SK-N-SH (cell line): ENCODE measurements around the gene CLSTN2. TPM values are rescaled to one million over a fixed set of nuclear protein-coding genes. Genes with fewer than 3 reads are reported as not detected.

Source experiments
- CTCF ChIA-PET: fragments of 300-600, 350-600 bp; formaldehyde crosslinking; extraction: SDS; loops from one replicate; lab custom pipeline; 2021; lab: Yijun Ruan, JAX
- POLR2A ChIA-PET: fragments of 350-600 bp; sonication (Branson Sonifier 250); formaldehyde crosslinking; extraction: SDS; loops from one replicate; lab custom pipeline; 2020; ENCODE audit warnings: antibody characterized with exemption, inconsistent platforms; lab: Yijun Ruan, JAX
- DNase-seq: peaks from one replicate; pipeline ENCODE4 v3.0.0; 2012
- H2AFZ ChIP-seq: fragments of 200-600 bp; sonication (generic); 2 replicates; pipeline ENCODE4 v1.8.1; 2016; ENCODE audit warnings: antibody characterized with exemption, mild to moderate bottlenecking, low read depth
- H3F3A ChIP-seq: fragments of 200-600 bp; sonication (generic); replicated peaks from 2 replicates; pipeline ENCODE3; 2016; ENCODE audit warnings: antibody characterized with exemption, mild to moderate bottlenecking; ENCODE audit not compliant: insufficient read depth
- H3K27ac ChIP-seq, 2 experiments: fragments of 200-500 bp in 1 of 2; fragments of 200-600 bp in 1 of 2; sonication (Bioruptor generic) in 1 of 2; sonication (generic), shearing (Covaris generic) in 1 of 2; 2 replicates each; pipeline versions ENCODE4 v1.5.1 to v1.6.1; 2014 to 2016; ENCODE audit warnings: low read depth in 2 of 2, inconsistent platforms in 1 of 2, low read length in 1 of 2, mild to moderate bottlenecking in 1 of 2, mixed read lengths in 1 of 2
- H3K27me3 ChIP-seq: fragments of 200-600 bp; sonication (generic), shearing (Covaris generic); 2 replicates; pipeline ENCODE4 v1.6.1; 2016; ENCODE audit warnings: mixed run types; ENCODE audit not compliant: insufficient read depth
- H3K36me3 ChIP-seq, 2 experiments: fragments of 200-500 bp in 1 of 2; fragments of 200-600 bp in 1 of 2; sonication (Bioruptor generic) in 1 of 2; sonication (generic) in 1 of 2; replicated peaks in 1 of 2; 2 replicates each; pipeline versions ENCODE3 to v1.5.1; 2014 to 2016; ENCODE audit warnings: low read length in 1 of 2, mild to moderate bottlenecking in 1 of 2; ENCODE audit not compliant: insufficient read depth in 2 of 2, control insufficient read depth in 1 of 2
- H3K4me1 ChIP-seq, 2 experiments: fragments of 200-500 bp in 1 of 2; fragments of 200-600 bp in 1 of 2; sonication (Bioruptor generic) in 1 of 2; sonication (generic), shearing (Covaris generic) in 1 of 2; 2 replicates each; pipeline versions ENCODE4 v1.5.1 to v1.6.1; 2014 to 2016; ENCODE audit warnings: low read depth in 1 of 2, low read length in 1 of 2, mixed run types in 1 of 2; ENCODE audit not compliant: insufficient read depth in 2 of 2, control insufficient read depth in 1 of 2
- H3K4me2 ChIP-seq: fragments of 200-600 bp; sonication (generic), shearing (Covaris generic); 2 replicates; pipeline ENCODE4 v1.6.1; 2017; ENCODE audit warnings: mixed run types
- H3K4me3 ChIP-seq, 2 experiments: fragments of 200-500 bp in 1 of 2; fragments of 200-600 bp in 1 of 2; sonication (Bioruptor generic) in 1 of 2; sonication (generic), shearing (Covaris generic) in 1 of 2; 2 replicates each; pipeline versions ENCODE4 v1.5.1 to v1.8.1; 2014 to 2016; ENCODE audit warnings: low read depth in 2 of 2, inconsistent platforms in 1 of 2, low read length in 1 of 2, mild to moderate bottlenecking in 1 of 2, mixed read lengths in 1 of 2, moderate library complexity in 1 of 2
- H3K79me2 ChIP-seq: fragments of 200-600 bp; sonication (generic); 2 replicates; pipeline ENCODE4 v1.8.1; 2017; ENCODE audit warnings: mild to moderate bottlenecking; ENCODE audit not compliant: insufficient read depth
- H3K9ac ChIP-seq: fragments of 200-600 bp; sonication (generic); 2 replicates; pipeline ENCODE4 v1.6.1; 2017; ENCODE audit warnings: mixed run types
- H3K9me2 ChIP-seq: fragments of 200-600 bp; sonication (generic); 2 replicates; pipeline ENCODE4 v1.6.1; 2017; ENCODE audit warnings: mixed run types
- H3K9me3 ChIP-seq: fragments of 200-600 bp; sonication (generic); 2 replicates; pipeline ENCODE4 v1.6.1; 2017; ENCODE audit warnings: mixed run types, mild to moderate bottlenecking, moderate library complexity
- H4K20me1 ChIP-seq: fragments of 200-600 bp; sonication (generic); 2 replicates; pipeline ENCODE4 v1.6.1; 2017; ENCODE audit warnings: mild to moderate bottlenecking, mixed run types; ENCODE audit not compliant: insufficient read depth
- CHD2 ChIP-seq: fragments of 150-350 bp; IDR thresholded peaks from 2 replicates; pipeline ENCODE4 v1.6.1; 2018; ENCODE audit warnings: low read length; ENCODE audit not compliant: partially characterized antibody
- EP300 ChIP-seq, 2 experiments: IDR thresholded peaks; 2 replicates each; pipeline versions ENCODE4 v1.4.0 to v1.6.1; 2012; ENCODE audit warnings: borderline replicate concordance in 1 of 2, low read depth in 1 of 2, low read length in 1 of 2
- EZH2phosphoT487 ChIP-seq: fragments of 200-600 bp; sonication (generic); IDR thresholded peaks from 2 replicates; pipeline ENCODE4 v1.6.1; 2017; ENCODE audit warnings: low read depth, mixed run types, mild to moderate bottlenecking, antibody characterized with exemption, moderate library complexity, borderline replicate concordance
- FOXJ3 ChIP-seq: sonication (generic); formaldehyde crosslinking; IDR thresholded peaks from 2 replicates; pipeline ENCODE4 v1.5.1; 2020; ENCODE audit warnings: mild to moderate bottlenecking, missing genetic modification reagents
- JUND ChIP-seq: IDR thresholded peaks from 2 replicates; pipeline ENCODE4 v1.4.0; 2012
- MEF2A ChIP-seq: IDR thresholded peaks from 2 replicates; pipeline ENCODE4 v1.4.0; 2012; ENCODE audit warnings: low read depth, borderline replicate concordance
- MXI1 ChIP-seq: IDR thresholded peaks from 2 replicates; pipeline ENCODE4 v1.6.1; 2012; ENCODE audit warnings: mild to moderate bottlenecking, low read depth, low read length, improper control_type of control experiment
- NFIC ChIP-seq: IDR thresholded peaks from 2 replicates; pipeline ENCODE4 v1.4.0; 2012; ENCODE audit warnings: borderline replicate concordance
- POLR2AphosphoS5 ChIP-seq: IDR thresholded peaks from 2 replicates; pipeline ENCODE4 v1.6.1; 2012; ENCODE audit warnings: low read depth, low read length
- RAD21 ChIP-seq: IDR thresholded peaks from 2 replicates; pipeline ENCODE4 v1.6.1; 2012; ENCODE audit warnings: mild to moderate bottlenecking, low read length
- REST ChIP-seq: IDR thresholded peaks from 2 replicates; pipeline ENCODE4 v1.6.1; 2012; ENCODE audit warnings: mild to moderate bottlenecking, low read depth, low read length, moderate library complexity
- SMC3 ChIP-seq: IDR thresholded peaks from 2 replicates; pipeline ENCODE4 v1.6.1; 2012; ENCODE audit warnings: low read depth, low read length, improper control_type of control experiment
- TAF1 ChIP-seq: IDR thresholded peaks from 2 replicates; pipeline ENCODE4 v1.6.1; 2012; ENCODE audit warnings: low read depth, mild to moderate bottlenecking, low read length, moderate library complexity, borderline replicate concordance
- TCF12 ChIP-seq: IDR thresholded peaks from 2 replicates; pipeline ENCODE4 v1.4.0; 2012
- TEAD4 ChIP-seq: IDR thresholded peaks from 2 replicates; pipeline ENCODE4 v1.4.0; 2012; ENCODE audit warnings: mild to moderate bottlenecking, borderline replicate concordance; ENCODE audit not compliant: insufficient read depth
- YY1 ChIP-seq: IDR thresholded peaks from 2 replicates; pipeline ENCODE4 v1.4.0; 2012; ENCODE audit warnings: low read depth, mild to moderate bottlenecking
- WGBS: methylation state at CpG from one replicate; pipeline ENCODE4 v1.1.6; 2017; ENCODE audit warnings: low lambda C conversion rate; 5-methylcytosine and 5-hydroxymethylcytosine counted together
- polyA plus RNA-seq, 3 experiments: library from polyadenylated mRNA; depleted of rRNA; stranded (reverse); fragments of >200 nt; gene quantifications; 2 replicates each; pipeline ENCODE4 v1.2.3, GENCODE V29; 2012
- TF ChIP-seq, protein P1 (sequence below): IDR thresholded peaks from 2 replicates; pipeline ENCODE4 v1.4.0; 2012; ENCODE audit warnings: low read depth, borderline replicate concordance
- TF ChIP-seq, protein P2 (sequence below): IDR thresholded peaks from 2 replicates; pipeline ENCODE4; 2012

CLSTN2 gene
- polyA plus RNA-seq, 1 of the 3 experiments (the other 2 are of a cell fraction): 0.02 TPM

- Histone ChIP-seq H4K20me1 (no peaks in the 10 kb centered on the region), H3K4me3 (no peak overlapping the region), H3K79me2 (no peaks in the 10 kb centered on the region), H2AFZ (no peak overlapping the region), H3K9me3 (no peaks in the 10 kb centered on the region), H3K9ac (no peak overlapping the region), H3F3A (no peaks in the 10 kb centered on the region), H3K27me3 (no peaks in the 10 kb centered on the region), H3K4me1 (peaks cover 0 to 8% of the 10 kb centered on the region in 2 experiments; a peak in 1 of 4 replicates), H3K36me3 (no peaks in the 10 kb centered on the region), H3K4me2 (no peak overlapping the region), H3K27ac (no peak overlapping the region; a peak in 1 of 4 replicates), H3K9me2 (no peaks in the 10 kb centered on the region)
- no peak for TF ChIP-seq EZH2phosphoT487
- TF ChIP-seq, protein P1, sequence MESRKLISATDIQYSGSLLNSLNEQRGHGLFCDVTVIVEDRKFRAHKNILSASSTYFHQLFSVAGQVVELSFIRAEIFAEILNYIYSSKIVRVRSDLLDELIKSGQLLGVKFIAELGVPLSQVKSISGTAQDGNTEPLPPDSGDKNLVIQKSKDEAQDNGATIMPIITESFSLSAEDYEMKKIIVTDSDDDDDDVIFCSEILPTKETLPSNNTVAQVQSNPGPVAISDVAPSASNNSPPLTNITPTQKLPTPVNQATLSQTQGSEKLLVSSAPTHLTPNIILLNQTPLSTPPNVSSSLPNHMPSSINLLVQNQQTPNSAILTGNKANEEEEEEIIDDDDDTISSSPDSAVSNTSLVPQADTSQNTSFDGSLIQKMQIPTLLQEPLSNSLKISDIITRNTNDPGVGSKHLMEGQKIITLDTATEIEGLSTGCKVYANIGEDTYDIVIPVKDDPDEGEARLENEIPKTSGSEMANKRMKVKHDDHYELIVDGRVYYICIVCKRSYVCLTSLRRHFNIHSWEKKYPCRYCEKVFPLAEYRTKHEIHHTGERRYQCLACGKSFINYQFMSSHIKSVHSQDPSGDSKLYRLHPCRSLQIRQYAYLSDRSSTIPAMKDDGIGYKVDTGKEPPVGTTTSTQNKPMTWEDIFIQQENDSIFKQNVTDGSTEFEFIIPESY: no peak
- no peak for TF ChIP-seq POLR2AphosphoS5
- TF ChIP-seq SMC3: no peak
- no peak for TF ChIP-seq YY1
- no peak for TF ChIP-seq EP300 (IDR thresholded peaks at IDR 0.05; ENCODE audit: borderline replicate concordance in 1 of 2, low read depth in 1 of 2, low read length in 1 of 2)
- TF ChIP-seq RAD21: no peak
- no peak for TF ChIP-seq NFIC
- no peak for TF ChIP-seq TCF12
- no peak for TF ChIP-seq TAF1
- no peak for TF ChIP-seq FOXJ3 (CRISPR knock-in tag)
- no peak for TF ChIP-seq TEAD4
- TF ChIP-seq, protein P2, sequence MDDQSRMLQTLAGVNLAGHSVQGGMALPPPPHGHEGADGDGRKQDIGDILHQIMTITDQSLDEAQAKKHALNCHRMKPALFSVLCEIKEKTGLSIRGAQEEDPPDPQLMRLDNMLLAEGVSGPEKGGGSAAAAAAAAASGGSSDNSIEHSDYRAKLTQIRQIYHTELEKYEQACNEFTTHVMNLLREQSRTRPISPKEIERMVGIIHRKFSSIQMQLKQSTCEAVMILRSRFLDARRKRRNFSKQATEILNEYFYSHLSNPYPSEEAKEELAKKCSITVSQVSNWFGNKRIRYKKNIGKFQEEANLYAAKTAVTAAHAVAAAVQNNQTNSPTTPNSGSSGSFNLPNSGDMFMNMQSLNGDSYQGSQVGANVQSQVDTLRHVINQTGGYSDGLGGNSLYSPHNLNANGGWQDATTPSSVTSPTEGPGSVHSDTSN: no peak
- DNase-seq: no peak
- WGBS: 37% methylated on average over 8 of the region's 9 CpGs
- CTCF ChIA-PET: interaction anchor here (1.0 to 1.3 kb wide), 2 partner anchors 9 to 13 kb away, joined by 3 to 4 read pairs; no protein-coding TSS in a partner anchor
- POLR2A ChIA-PET: no interaction called here
These were observed 318.0 kb downstream of the CLSTN2 start for GRCh38 chr3:140252812-140253656.

DNA sequence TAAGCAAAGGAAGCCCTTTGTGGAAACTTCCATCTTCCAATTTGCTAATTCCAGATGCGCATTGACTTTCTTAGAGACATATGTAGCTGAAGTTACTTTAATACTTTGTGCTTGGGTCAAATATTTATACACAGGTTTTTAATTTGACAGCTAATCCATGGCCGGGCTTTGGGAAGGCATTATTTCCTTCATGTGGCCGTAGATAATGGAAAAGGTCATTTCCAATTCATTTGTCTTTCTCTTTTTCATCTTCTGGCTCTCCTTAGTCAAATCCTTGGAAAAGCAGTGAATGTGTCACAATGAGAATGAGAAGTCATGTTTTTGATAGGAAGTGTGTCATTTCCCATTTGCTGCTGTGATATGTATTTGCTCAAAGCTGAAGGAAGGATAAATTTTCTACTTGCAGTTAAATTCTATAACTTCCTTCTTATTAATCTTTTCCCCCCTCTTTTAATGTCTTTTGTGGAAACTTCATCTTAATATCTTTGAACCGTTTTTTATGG lies 323.3 kb downstream of the CLSTN2 start:
- WGBS: 43% methylated on average over 4 of the region's 4 CpGs
- no peak overlapping the region for H3K9ac ChIP-seq
- no peaks in the 10 kb centered on the region for H3K9me2 ChIP-seq
- H3K4me3 ChIP-seq: no peak overlapping the region
- H2AFZ ChIP-seq: no peak overlapping the region
- ChIA-PET POLR2A (no interaction called here), CTCF (interaction anchor here (0.6 kb wide), 1 partner anchor 100 kb away, joined by 3 read pairs; no protein-coding TSS in a partner anchor)
- no peaks in the 10 kb centered on the region for H3K27me3 ChIP-seq
- no peak overlapping the region for H3K27ac ChIP-seq
- peaks cover 0 to 2% of the 10 kb centered on the region in 2 experiments; a peak in 1 of 4 replicates for H3K4me1 ChIP-seq
- H3K9me3 ChIP-seq: no peaks in the 10 kb centered on the region
- no peaks in the 10 kb centered on the region for H3K79me2 ChIP-seq
- H3K36me3 ChIP-seq: no peaks in the 10 kb centered on the region
- no peak for TF ChIP-seq JUND
- no peak for TF ChIP-seq CHD2
- TF ChIP-seq MXI1: no peak
- no peak for TF ChIP-seq MEF2A
- no peak for TF ChIP-seq REST
- TF ChIP-seq FOXJ3 (CRISPR knock-in tag): no peak
- TF ChIP-seq TCF12: no peak
- no peaks in the 10 kb centered on the region for H4K20me1 ChIP-seq
- H3K4me2 ChIP-seq: no peak overlapping the region
- H3F3A ChIP-seq: no peaks in the 10 kb centered on the region
- DNase-seq: no peak
